PC-3 (cell line): Measurements from ENCODE around the gene SYNCRIP.

ENCODE experiments used
- EZH2 ChIP-seq: fragments of 300-600 bp; sonication (generic); IDR thresholded peaks from one replicate; pipeline ENCODE4 v1.6.1; 2017; ENCODE audit warnings: antibody characterized with exemption, mild to moderate bottlenecking, low read length; ENCODE audit not compliant: unreplicated experiment
- EZH2phosphoT487 ChIP-seq: fragments of 300-600 bp; sonication (generic); IDR thresholded peaks from 2 replicates; pipeline ENCODE4 v1.6.1; 2018; ENCODE audit warnings: mild to moderate bottlenecking, antibody characterized with exemption, low read length, borderline replicate concordance
- TF ChIP-seq, protein P1 (sequence below): fragments of 300-600 bp; sonication (generic); conservative IDR thresholded peaks from 2 replicates; pipeline ENCODE4 v1.5.1; 2017; ENCODE audit warnings: antibody characterized with exemption, low read depth, mild to moderate bottlenecking, low read length

- TF ChIP-seq, protein P1, sequence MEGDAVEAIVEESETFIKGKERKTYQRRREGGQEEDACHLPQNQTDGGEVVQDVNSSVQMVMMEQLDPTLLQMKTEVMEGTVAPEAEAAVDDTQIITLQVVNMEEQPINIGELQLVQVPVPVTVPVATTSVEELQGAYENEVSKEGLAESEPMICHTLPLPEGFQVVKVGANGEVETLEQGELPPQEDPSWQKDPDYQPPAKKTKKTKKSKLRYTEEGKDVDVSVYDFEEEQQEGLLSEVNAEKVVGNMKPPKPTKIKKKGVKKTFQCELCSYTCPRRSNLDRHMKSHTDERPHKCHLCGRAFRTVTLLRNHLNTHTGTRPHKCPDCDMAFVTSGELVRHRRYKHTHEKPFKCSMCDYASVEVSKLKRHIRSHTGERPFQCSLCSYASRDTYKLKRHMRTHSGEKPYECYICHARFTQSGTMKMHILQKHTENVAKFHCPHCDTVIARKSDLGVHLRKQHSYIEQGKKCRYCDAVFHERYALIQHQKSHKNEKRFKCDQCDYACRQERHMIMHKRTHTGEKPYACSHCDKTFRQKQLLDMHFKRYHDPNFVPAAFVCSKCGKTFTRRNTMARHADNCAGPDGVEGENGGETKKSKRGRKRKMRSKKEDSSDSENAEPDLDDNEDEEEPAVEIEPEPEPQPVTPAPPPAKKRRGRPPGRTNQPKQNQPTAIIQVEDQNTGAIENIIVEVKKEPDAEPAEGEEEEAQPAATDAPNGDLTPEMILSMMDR = no peak
- TF ChIP-seq EZH2 (no peak), EZH2phosphoT487 (no peak)
These were observed 48.3 kb downstream of the SYNCRIP start for GRCh38 chr6:85594197-85594930.
